Spleen (tissue), 7 donors: ENCODE measurements around the gene FAHD2B.
"Not testable (repeated sequence)": the region's sequence is repeated elsewhere in the genome, so short reads cannot be mapped to it uniquely, and the experiment has no call there.

Experiments used
- POLR2A ChIP-seq, 3 donors: fragments of 450-650 bp; IDR thresholded peaks; one replicate each; pipeline ENCODE4 v1.5.1; 2017; ENCODE audit warnings: antibody characterized with exemption in 3 of 3, mild to moderate bottlenecking in 1 of 3
- POLR2AphosphoS5 ChIP-seq, 3 donors: sonication (generic); formaldehyde crosslinking; IDR thresholded peaks; one replicate each; pipeline ENCODE4 v1.5.1; 2017; ENCODE audit warnings: antibody characterized with exemption in 3 of 3
- TF ChIP-seq, protein P1 (sequence below), 11 experiments: fragments of 200-600 bp in 7 of 11; fragments of 450-650 bp in 4 of 11; sonication (generic) in 4 of 11; IDR thresholded peaks in 8 of 11; conservative IDR thresholded peaks in 3 of 11; 1 replicate in 7 of 11; 2 replicates in 4 of 11; pipeline versions ENCODE4 v1.4.0 to v1.8.0; 2016 to 2021; ENCODE audit warnings: antibody characterized with exemption in 11 of 11, inconsistent platforms in 4 of 11, mild to moderate bottlenecking in 1 of 11
- donor health status: DM: no; HTN: no; CAD: no; lungs with moderate emphysema.
- donor health status: DM: no; HTN: no; CAD: no.
- donor health status: DM: no; HTN: no; CAD: no.

DNA sequence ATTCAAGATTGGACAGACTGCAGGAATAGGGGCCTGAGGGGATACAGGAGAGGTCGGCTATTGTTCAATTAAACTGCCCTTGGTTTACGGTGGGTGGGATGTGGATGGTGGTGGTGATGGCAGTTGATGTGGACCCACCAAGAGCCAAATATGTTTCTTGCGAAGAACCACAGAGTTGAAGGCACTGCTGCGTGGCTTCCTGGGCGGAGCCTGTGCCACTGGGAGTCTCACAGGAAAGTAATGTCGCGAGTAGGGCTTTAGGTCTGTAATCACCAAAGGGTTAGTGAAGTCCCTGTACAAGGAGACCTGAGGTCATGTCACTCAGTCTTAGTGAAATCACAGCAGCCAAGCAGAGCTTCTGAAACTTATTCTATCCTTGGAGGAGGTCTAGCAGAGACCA lies 46.2 kb downstream of the FAHD2B start:
- TF ChIP-seq, protein P1, sequence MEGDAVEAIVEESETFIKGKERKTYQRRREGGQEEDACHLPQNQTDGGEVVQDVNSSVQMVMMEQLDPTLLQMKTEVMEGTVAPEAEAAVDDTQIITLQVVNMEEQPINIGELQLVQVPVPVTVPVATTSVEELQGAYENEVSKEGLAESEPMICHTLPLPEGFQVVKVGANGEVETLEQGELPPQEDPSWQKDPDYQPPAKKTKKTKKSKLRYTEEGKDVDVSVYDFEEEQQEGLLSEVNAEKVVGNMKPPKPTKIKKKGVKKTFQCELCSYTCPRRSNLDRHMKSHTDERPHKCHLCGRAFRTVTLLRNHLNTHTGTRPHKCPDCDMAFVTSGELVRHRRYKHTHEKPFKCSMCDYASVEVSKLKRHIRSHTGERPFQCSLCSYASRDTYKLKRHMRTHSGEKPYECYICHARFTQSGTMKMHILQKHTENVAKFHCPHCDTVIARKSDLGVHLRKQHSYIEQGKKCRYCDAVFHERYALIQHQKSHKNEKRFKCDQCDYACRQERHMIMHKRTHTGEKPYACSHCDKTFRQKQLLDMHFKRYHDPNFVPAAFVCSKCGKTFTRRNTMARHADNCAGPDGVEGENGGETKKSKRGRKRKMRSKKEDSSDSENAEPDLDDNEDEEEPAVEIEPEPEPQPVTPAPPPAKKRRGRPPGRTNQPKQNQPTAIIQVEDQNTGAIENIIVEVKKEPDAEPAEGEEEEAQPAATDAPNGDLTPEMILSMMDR (IDR thresholded peaks at IDR 0.05 in 8 of 11, conservative IDR thresholded peaks at IDR 0.05 in 3 of 11) = not testable (repeated sequence)
- TF ChIP-seq POLR2AphosphoS5, POLR2A (IDR thresholded peaks at IDR 0.05): not testable (repeated sequence)
